ENCODE measurements around the gene HS2ST1.
"Not testable (repeated sequence)": the region's sequence is repeated elsewhere in the genome, so short reads cannot be mapped to it uniquely, and the experiment has no call there.

The HS2ST1 gene

DNA sequence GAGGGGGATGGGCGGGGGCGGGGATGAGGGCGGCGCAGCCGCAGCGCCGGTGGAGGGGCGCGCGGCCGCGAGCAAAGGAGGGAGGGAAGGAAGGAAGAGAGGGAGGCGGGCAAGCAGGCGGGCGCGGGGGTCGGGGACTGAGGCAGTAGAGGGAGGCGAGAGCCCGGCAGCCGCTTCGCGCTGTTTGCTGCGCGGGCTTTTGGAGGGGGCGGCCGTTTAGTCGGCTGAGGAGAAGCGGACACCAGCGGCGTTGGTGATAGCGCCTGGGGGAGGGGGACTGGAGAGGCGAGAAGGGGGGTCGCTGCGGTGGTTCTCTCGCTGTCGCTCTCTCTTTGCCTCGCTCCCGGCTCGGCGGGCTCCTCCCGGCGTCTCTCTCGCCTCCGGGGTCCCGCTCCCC lies at the start of gene HS2ST1:
HS2ST1 (plus strand) TSS at position 35 of the 397 bp plus-strand sequence.
- DNase-seq (ENCODE audit: low read depth, low spot score): no peak

DNA sequence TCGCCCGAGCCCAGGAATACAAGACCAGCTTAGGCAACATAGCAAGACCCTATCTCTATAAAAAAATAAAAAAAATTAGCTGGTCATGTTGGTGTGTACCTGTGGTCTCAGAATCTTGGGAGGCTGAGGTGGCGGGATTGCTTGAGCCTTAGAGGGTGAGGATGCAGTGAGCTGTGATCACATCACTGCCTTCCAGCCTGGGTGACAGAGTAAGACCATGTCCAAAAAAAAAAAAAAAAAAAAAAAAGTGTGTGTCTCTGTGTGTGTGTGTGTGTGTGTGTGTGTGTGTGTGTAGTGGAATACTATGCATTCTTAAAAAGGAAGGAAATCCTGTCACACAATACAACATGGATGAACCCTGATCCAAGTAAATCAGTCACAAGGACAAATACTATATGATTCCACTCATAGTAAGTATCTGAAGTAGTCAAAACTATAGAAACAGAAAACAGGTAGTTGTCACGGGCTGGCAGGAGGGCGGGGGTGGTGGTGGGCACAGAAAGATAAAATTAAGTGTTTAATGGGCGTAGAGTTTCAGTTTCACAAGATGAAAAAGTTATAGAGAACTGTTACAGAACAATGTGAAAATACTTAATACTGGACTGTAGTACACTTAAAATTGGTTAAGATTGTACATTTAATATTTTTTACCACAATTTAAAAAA lies 48.3 kb upstream of the HS2ST1 start:
- no peak for DNase-seq (ENCODE audit: low read depth, low spot score)

DNA sequence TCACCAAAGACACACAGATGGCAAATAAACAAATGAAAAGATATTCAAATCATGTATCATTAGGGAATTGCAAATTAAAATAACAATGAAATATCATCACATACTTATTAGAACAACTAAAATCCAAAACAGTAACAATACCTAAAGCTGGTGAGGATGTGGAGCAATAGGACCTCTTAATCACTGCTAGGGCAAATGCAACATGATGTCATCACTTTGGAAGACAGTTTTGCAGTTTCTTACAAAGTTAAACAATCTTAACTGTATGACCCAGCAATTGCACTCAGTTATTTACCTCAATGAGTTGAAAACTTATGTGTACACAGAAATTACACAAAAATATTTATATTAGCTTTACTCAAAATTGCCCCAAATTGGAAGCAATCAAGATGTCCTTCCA lies 47.8 kb upstream of the HS2ST1 start:
- no peak for DNase-seq (ENCODE audit: low read depth, low spot score)

DNA sequence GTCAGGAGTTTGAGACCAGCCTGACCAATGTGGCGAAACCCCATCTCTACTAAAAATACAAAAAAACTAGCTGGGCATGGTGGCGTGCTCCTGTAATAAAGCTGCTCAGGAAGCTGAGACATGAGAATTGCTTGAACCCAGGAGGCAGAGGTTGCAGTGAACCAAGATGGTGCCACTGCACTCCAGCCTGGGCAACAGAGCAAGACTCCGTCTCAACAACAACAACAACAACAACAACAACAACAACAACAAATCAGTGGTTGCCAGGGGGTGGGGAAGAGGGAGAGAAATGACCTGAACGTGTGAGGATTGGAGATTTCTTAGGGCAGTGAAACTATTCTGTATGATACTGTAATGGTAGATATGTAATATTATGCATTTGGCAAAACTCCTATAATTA lies 47.2 kb upstream of the HS2ST1 start:
- DNase-seq (ENCODE audit: low read depth, low spot score): not testable (repeated sequence)

DNA sequence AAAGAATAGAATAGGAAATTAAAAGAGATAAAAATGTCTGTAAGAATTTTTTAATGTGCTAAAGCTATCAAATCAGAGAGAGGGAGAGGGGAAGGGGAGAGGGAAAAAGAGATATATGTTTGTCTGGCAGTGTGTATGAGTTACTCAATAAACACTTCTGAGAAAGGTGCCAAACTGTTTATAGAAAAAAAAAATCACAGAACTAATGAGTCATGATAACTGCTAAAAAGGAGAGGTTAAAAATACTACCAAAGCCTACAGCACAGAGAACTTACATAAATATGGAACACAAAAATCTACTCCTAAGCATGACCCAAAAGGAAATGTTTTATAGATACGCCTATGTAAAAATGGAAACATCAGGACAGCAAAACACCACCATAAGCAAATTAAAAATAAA lies 46.0 kb upstream of the HS2ST1 start:
- no peak for DNase-seq (ENCODE audit: low read depth, low spot score)

DNA sequence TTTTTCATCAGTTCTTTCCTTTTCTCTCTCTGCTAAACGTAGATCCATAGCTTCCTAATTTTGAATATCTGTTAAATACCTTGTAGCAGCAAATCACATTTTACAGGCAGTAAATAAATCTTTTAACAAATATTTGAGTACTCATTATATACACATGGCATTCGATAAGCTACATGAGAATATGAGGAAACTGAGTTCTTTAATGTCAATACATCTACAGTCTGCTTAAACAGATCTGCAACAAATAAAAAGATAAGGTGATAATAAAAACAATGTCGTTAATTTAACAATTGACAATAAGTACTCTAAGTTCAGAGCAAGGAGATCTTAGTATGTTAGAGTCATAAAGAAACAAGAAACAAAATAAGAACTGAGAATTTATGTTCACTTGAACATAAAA lies 43.4 kb upstream of the HS2ST1 start:
- DNase-seq (ENCODE audit: low read depth, low spot score): no peak

DNA sequence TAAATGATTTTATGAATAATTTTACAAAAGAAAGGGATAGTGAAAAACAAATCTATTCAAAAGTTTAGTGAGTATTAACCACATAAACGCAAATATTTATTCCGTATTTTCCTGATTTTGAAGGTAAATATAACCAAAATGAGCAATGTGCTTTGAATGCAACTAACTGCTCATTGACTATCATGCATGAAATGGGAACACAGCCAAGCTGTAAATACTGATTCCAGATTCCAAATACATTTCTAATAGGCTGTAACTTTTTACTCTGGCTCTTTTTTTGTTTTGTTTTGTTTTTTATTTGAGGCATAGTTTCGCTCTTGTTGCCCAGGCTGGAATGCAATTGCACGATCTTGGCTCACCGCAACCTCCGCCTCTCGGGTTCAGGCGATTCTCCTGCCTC lies 42.3 kb upstream of the HS2ST1 start:
- no peak for DNase-seq (ENCODE audit: low read depth, low spot score)

DNA sequence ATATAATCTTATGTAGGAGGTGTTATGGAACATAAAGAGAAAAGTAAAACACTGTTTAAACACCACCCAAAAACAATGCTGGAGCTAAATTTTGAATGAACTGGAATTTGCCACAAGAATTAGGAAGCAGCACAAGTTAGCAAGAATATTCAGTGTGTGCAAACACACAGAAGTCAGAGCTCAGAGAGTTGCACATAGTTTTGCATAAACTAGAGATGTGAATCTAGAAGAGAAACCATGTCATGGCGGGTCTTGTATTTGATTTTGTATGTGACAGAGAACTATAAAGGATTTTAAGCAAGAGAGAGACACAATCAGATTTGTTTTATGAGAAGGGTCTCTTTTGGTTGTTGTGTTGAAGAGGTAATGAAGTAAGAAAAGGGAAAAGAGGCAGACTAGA lies 38.7 kb upstream of the HS2ST1 start:
- no peak for DNase-seq (ENCODE audit: low read depth, low spot score)

DNA sequence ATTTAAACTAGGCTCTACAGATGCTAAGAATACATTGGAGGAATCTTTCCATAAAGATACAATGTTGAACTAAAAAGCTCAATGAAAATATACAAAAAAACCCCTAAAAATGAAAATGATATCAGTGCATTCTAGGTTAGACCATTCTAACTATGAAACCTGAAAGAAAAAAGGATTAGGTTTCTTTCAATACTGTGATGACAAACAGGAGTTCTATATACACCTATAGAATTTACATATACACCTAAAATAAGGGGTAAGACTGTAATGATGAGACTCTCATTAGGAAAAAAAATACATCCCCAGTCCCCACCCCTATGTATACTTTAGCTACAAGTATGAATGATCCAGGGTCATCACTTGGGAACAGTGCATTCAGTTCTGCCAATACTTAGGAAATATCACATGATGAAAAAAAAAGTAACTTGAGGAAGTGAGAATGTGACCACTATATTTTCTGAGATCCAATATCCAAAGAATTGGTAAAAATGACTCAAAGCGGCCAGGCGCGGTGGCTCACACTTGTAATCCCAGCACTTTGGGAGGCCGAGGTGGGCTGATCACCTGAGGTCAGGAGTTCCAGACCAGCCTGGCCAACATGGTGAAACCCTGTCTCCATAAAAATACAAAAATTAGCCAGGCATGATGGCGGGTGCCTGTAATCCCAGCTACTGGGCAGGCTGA lies 26.8 kb upstream of the HS2ST1 start:
- no peak for DNase-seq (ENCODE audit: low read depth, low spot score)

DNA sequence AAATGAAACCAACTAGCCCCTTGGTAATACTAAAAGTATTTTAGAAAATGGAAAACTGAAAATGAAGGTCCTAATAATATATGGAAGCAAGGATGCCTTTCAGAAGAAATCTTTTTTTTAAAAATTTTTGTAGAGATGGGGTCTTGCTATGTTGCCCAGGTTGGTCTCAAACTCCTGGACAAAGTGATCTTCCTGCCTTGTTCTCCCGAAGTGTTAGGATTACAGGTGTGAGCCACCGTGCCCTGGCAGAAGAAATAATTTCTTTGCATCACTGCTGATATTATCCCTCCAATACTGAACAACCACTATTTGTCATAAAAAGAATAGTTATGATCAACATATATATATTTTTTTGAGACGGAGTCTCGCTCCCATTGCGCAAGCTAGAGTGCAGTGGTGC lies 26.1 kb upstream of the HS2ST1 start:
- DNase-seq (ENCODE audit: low read depth, low spot score): no peak

DNA sequence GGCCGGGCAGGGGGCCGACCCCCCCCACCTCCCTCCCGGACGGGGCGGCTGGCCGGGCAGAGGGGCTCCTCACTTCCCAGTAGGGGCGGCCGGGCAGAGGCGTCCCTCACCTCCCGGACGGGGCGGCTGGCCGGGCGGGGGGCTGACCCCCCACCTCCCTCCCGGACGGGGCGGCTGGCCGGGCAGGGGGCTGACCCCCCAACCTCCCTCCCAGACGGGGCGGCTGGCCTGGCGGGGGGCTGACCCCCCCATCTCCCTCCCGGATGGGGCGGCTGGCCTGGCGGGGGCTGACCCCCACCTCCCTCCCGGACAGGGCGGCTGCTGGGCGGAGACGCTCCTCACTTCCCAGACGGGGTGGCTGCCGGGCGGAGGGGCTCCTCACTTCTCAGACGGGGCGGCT lies 15.0 kb upstream of the HS2ST1 start:
- not testable (repeated sequence) for DNase-seq (ENCODE audit: low read depth, low spot score)

DNA sequence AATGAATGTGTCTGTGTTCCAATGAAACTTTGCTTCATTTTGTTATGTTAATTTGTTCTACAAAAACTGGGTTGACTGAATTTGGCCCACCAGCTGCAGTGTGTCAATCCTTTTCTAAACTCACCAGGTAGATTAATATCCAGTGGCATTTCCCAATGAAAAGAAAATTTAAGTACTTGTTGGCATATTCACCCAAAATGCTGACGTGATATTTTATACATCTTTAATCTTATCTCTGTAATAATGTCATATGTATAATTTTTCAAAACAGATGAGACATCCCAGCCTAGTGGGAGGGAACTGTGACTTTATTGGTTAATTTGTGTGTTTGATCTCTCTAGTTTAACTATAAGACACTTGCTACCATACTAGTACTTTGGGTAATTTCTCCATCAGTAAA lies 8.6 kb upstream of the HS2ST1 start:
- no peak for DNase-seq (ENCODE audit: low read depth, low spot score)

DNA sequence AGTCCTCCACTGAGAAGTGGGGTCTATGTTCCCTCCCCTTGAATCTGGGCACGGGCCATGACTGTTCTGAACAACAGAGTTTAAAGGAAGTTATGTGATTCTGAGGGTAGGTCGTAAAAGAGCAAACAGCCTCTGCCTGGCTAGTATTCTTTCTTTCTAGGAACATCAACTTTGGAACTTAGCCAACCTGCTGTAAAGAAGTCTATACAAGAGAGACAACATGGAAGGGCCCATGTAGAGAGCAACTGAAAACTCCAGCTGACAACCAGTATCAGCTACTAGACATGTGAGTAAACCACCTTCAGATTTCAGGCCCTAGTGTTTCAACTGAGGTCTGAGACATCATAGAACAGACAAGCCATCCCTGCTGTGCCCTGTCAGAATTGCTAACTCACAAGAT lies 8.0 kb upstream of the HS2ST1 start:
- DNase-seq (ENCODE audit: low read depth, low spot score): no peak

DNA sequence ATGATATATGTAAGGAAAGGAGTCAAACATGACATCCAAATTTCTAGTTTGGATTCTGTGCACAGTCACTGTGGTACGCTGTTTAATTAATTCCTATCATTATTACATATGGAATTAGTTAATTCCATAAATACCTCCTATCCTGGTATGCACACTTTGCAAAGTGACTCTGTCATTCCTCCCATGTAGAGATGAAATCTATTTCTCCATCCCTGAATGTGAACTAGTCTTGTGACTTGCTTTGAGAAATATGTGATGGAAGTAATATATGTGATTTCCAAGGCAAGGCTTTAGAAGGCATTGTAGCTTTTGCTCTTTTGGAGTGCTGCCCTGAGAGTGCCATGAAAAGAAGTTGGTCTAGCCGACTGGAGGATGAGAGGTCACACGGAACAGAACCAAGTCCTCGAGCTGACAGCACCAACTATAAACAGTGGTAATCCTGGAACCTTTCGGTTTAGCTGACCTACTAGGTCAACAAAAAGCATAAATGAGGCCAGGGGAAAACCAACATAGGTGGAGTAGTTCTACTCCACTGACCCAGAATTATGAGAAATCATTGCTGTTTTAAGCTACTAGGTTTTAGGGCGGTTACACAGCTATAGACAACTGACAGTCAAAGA lies 2.0 kb upstream of the HS2ST1 start:
- DNase-seq (ENCODE audit: low read depth, low spot score): no peak

DNA sequence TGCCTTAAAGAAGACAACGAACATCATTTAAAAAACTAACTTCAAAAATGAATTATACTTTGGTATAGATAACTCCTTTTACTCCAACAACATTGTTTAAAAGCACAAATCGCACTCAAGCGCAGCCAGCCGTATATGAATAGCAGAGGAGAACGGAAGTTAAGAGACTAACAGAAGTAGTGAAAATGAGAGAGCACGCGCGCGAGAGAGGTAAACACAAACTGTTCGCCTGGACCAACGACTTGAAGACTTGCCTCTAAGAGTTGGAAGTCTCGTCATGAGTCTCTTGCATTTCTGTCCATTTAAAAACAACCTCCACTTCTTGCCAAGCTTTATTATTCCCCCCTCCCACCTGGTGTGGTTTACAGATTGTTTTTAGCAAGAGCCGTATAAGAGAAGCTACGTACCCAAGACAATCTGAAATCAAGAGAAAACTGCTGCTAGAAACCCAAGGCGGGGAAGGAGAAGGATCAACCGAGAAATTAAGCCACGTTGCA lies 988 bp upstream of the HS2ST1 start:
- no peak for DNase-seq (ENCODE audit: low read depth, low spot score)

DNA sequence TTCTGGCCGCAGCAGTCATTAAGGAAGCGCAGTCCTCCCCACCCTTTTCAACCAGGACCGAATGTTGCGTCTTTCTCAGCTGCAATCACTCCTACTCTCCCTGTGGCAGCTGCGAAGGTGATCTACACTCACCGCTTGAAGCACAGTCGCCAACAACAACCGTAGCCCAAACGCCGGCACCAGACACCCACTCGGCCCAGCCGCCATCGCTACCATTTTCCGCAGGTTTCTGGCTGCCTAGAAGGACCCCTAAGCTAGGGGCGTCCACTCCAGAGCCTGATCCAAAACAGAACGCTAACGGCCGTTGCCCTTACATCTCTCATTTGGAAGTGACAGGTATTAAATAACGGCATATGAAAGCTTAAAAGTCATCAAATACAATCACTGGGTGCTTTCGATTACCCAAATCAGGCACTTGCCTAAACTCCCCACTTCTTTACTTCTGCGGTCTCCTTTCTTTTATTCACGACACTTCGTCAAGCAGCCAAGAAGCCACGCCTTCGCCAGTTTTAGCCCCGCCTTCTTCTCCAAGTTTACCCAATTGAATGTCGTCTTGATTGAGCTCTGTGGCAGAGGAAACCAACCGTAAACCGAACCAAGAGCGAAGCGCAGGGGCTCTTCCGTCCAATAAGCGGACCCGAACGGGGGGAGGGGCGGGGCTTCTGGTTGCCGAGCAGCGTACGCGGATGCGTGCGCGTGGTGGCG lies 387 bp upstream of the HS2ST1 start, which contains the start of gene SELENOF:
SELENOF (minus strand) TSS at position 231 of the 705 bp plus-strand sequence; CDS start at position 216, 15 bp downstream.
- DNase-seq (ENCODE audit: low read depth, low spot score): peak; percentile 96

DNA sequence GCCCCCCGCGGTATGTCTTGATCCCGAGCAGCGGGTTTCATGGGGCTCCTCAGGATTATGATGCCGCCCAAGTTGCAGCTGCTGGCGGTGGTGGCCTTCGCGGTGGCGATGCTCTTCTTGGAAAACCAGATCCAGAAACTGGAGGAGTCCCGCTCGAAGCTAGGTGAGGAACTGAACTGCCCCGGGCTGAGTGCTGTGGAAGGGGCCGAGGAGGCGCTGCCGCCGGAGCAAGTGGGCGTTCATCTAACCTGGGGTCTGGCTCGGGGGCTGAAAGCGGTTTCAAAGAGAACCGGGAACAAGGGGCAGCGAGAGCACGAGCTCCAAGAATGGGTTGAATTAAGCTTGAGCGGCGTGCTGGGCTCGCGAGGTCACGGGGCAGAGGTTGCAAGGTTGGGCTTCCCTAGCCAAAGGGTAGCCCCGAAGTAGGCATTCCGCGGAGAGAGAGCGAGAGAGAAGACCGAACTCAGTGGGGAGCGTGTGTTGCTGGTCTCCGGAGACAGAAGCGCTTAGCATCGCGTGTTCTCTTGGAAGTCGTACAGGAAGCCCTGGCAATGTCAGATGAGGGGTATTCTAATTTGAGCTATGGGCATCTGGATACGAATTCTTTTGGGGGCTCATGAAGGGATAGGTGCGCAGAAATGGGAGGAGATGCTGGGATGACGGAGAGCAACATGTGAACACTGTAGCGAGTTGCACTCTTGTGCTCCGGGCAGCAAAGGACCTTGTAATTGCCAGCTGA lies 732 bp downstream of the HS2ST1 start:
- peak; percentile 4 for DNase-seq (ENCODE audit: low read depth, low spot score)

DNA sequence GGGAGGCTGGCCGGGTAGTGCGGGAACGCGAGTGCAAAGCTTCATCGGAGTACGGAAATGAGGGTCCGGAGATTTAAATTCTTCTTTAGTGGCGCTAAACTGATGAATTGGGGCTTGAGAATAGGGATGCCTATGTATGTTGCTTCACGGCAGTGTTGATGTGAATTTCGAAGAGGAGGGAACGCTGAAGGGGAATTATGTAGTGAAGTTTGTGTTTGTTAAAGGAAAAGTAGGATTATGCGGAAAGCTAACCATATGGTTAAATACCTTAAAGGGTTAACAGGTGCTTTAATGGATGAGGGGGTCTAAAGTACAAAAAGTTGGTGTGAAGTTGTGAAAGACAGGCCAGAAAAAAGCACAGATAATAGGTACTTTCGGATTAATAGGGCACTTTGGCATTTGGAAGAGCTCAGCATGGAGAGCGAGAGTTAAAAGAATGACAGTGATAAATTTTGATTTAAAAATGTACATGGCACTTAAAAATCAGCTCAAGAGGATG lies 1.4 kb downstream of the HS2ST1 start:
- no peak for DNase-seq (ENCODE audit: low read depth, low spot score)

DNA sequence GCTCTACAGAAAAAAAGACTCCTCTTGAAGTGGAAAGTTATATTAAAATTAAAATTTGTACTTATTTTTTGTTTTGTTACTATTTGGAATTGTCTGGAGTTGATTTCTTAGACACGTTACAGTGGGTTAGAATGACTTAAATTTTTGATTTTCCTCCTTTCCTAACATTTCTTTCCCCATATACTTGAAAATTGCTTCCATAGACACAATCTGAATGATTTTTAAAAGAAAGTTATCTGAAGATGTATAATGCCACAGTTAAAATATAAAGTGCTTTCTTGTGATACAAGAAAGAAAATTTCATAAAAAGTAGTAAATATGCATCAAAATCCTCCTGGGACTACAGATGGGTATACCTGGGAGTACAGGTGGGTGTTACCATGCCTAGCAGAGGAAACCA lies 2.3 kb downstream of the HS2ST1 start:
- no peak for DNase-seq (ENCODE audit: low read depth, low spot score)

DNA sequence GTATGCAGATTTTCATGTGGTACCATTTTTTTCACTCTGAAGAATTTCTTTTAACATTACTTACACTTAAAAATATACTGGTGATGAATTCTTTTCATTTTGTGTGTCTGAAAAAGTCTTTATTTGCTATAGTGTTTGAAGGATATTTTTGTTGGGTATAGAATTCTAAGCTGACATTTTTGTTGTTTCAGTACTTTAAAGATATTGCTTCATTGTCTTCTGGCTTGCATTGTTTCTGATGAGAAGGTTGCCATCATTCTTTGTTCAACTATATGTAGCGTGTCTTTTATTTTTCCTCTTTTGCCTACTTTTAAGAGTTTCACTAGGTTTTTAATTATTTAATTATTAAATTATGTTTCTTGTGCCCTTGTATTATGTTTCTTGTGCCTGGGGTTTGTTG lies 8.0 kb downstream of the HS2ST1 start:
- DNase-seq (ENCODE audit: low read depth, low spot score): no peak

DNA sequence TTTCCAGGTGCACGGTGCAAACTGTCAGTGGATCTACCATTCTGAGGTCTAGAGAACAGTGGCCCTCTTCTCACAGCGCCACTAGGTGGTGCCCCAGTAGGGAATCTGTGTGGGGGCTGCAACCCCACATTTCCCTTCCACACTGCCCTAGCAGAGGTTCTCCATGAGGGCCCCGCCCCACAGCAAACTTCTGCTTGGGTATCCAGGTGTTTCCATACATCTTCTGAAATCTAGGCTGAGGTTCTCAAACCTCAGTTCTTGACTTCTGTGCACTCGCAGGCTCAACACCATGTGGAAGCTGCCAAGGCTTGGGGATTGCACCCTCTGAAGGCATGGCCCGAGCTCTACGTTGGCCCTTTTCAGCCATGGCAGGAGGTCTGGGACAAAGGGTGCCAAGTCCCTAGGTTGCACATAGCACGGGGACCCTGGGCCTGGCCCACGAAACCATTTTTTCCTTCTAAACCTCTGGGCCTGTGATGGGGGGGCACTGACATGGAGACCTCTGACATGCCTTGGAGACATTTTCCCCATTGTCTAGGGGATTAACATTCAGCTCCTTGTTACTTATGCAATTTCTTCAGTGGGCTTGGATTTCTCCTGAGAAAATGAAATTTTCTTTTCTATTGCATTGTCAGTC lies 10.0 kb downstream of the HS2ST1 start:
- DNase-seq (ENCODE audit: low read depth, low spot score): no peak
